Neural progenitor cell (in vitro differentiated cells): ENCODE measurements around the gene EFL1.

Source experiments
- EZH2 ChIP-seq: fragments of 200-600 bp; sonication (generic); IDR thresholded peaks from 2 replicates; pipeline ENCODE4 v1.6.1; 2017; ENCODE audit warnings: antibody characterized with exemption, mild to moderate bottlenecking, moderate library complexity
- TF ChIP-seq, protein P1 (sequence below): fragments of 200-600 bp; sonication (generic); IDR thresholded peaks from 2 replicates; pipeline ENCODE4 v1.5.1; 2017; ENCODE audit warnings: antibody characterized with exemption, mild to moderate bottlenecking

DNA sequence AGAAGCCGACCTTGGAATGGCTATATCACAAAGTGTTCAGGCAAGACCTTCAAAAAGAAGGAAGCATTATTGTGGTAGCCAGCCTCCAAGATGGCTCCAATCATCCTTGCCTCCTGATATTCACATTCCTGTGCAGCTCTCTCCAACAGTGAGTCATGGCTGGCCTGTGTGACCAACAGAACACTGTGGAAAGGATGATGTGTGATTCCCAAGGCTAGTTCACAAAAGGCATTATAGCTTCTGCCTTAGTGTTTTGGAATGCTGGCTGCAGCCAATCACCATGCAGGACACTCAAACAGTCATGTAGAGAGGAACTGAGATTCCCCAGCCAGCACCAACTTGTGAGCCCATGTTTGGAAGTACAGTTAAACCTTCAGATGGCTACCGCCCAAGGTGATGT is 102.6 kb downstream of the EFL1 start:
- TF ChIP-seq, protein P1, sequence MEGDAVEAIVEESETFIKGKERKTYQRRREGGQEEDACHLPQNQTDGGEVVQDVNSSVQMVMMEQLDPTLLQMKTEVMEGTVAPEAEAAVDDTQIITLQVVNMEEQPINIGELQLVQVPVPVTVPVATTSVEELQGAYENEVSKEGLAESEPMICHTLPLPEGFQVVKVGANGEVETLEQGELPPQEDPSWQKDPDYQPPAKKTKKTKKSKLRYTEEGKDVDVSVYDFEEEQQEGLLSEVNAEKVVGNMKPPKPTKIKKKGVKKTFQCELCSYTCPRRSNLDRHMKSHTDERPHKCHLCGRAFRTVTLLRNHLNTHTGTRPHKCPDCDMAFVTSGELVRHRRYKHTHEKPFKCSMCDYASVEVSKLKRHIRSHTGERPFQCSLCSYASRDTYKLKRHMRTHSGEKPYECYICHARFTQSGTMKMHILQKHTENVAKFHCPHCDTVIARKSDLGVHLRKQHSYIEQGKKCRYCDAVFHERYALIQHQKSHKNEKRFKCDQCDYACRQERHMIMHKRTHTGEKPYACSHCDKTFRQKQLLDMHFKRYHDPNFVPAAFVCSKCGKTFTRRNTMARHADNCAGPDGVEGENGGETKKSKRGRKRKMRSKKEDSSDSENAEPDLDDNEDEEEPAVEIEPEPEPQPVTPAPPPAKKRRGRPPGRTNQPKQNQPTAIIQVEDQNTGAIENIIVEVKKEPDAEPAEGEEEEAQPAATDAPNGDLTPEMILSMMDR: no peak
- no peak for TF ChIP-seq EZH2
